HG03060 (cell line): ENCODE results near the gene GNG8.

Source experiments
- ATAC-seq: cut with Tn5 transposase; IDR thresholded peaks from one replicate; pipeline ENCODE4 v1.9.1; 2021; ENCODE audit warnings: low read depth, moderate number of reproducible peaks; ENCODE audit not compliant: unreplicated experiment

GNG8 gene

GRCh38 chr19:46635920-46636761 is at the start of gene GNG8:
Gene GNG8 (minus strand): TSS chr19:46636202. CDS start chr19:46634682, 1,520 bp downstream.
- ATAC-seq: no peak

DNA sequence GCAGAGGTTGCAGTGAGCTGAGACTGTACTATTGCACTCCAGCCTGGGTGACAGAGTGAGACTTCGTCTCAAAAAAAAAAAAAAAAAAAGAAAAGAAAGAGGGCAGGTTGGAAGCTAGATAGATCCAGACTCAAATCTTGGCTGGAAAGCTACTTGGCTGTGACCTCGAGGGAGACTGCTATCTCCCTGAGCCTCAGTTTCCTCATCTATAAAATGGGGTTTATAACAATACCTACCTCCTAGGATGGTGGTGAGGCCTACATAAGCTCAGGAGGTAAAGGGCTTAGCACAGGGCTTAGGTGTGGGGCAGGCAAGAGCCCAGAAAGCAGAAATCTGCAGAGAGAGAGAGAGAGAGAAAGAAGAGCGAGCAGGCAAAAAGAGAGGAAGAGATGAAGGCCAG is 49.2 kb upstream of the GNG8 start:
- no peak for ATAC-seq

DNA sequence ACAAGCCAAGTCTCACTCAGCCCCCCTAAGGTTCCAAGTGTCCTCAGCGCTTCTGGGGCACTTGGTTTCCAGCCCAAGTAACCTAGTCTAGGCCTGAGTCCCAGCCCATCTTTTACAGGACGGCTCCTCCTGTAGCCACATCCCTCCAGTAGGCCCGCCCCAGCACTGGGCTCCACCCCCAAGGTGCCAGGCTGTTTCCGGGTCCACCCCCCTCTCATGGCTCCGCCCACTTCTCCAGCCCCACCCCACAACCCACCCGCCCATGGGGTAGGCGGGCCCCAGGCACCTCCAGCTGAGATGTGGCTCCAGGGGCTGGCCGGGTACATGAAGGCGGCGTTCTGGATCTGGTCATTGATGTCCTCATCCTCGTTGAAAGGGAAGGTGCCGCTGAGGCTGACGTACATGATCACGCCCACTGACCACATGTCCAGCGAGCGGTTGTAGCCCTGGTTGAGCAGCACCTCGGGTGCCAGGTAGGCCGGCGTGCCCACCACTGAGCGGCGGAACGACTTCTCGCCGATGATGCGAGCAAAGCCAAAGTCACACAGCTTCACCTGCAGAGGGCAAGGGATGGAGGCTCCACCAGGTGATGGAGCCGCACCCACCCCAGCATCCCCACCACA is 42.2 kb upstream of the GNG8 start:
- ATAC-seq: no peak

DNA sequence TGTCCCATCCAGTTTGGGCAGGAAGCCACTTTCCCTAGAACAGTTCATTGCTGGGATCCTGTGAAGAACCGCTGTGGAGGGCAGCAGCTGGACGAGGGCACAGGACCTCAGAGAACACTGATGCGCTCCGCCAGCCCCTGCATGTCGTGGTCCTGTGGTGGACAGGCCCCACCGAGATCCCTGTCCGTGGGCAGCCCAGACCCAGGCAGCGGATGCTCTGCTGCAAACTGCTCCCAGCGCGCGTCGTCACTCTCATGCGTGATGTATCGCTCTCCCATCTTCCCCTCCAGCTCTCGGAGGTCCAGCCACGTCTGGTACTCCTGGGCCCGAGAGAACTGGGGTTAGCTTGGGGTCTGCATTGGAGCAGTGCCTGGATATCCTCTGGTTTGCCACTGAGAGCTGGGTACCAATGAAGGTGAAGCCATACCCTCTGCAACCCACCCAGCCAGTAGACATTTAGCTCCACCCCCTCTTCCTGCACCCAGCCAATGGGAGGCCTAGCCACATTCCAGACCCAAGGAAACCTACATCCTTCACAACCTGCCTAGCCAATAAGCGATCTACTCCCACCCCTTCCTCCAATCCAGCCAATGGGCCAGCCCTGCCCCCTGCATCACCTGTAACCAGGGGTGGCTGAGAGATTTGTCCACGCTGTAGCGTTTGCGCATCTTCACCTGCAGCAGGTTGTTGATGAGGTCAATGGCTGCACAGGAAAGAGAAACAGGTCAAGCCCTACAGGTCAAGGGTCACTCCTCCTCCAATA is 38.6 kb upstream of the GNG8 start:
- ATAC-seq: no peak

DNA sequence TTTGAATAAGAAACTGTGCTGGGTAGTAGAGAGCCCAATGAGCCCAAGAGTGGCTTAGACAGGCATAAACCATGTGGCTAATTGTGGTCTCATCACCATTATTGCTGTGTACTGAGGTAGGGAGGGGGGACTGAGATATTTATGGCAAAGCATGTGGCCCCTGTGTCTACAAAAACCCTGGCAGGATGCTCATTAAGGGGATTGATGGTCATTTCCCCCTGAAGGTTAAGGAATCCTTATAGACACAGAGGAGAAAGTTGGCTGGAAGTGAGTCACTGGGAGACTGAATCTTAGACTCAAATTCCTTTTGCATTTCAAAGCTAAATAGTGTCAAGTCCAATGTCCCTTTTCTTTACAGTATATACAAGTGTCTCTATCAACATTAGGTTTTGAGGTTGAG is 34.8 kb upstream of the GNG8 start:
- no peak for ATAC-seq

DNA sequence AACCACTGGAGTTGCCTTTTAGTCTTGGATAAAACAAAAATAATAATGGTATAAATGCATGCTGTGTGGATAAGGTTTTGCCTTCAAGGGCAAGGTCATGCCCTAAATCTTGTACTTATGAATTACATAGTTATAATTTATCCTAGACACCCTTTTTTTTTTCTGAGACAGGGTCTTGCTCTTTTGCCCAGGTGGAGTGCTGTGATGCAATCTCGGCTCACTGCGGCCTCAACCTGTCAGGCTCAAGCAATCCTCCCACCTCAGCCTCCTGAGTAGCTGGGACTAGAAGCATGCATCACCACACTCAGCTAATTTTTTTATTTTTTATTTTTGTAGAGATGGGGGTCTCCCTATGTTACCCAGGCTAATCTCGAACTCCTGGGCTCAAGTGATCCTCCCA is 32.7 kb upstream of the GNG8 start:
- no peak for ATAC-seq

GRCh38 chr19:46665072-46665471 is 29.1 kb upstream of the GNG8 start:
- no peak for ATAC-seq

GRCh38 chr19:46661735-46662592 is 26.0 kb upstream of the GNG8 start:
- no peak for ATAC-seq

- peak; percentile 88 for ATAC-seq
Measured at GRCh38 chr19:46661020-46661731, 25.2 kb upstream of the GNG8 start, which contains the start of gene DACT3. Gene DACT3 (minus strand): TSS chr19:46661182. CDS start chr19:46661064, 118 bp downstream.

GRCh38 chr19:46660551-46661019 is 24.6 kb upstream of the GNG8 start:
- no peak for ATAC-seq

DNA sequence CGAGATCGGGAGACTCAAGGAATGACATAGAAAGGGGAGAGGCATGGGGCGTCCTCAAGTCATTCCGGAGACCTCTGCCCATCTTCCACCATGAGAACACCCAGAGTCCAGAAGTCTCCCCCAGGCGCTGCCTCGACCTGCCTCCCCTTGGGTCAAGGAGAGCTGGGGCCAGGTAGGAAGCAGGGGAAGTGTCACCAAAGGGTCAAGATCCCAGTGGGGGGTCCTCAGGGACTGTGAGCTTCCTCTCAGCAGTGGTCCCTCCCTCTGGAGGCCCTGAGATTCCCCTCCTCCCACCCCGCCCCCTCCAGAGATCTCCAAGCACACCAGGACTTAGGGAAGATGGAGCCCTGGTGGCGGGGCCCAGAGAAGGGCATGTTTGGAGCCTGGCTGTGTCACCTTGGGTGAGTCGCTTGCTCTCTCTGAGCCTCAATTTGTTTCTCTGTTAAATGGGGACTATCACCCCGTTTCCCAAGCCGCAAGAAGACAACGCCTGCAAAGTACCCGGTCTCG is 24.1 kb upstream of the GNG8 start:
- no peak for ATAC-seq

DNA sequence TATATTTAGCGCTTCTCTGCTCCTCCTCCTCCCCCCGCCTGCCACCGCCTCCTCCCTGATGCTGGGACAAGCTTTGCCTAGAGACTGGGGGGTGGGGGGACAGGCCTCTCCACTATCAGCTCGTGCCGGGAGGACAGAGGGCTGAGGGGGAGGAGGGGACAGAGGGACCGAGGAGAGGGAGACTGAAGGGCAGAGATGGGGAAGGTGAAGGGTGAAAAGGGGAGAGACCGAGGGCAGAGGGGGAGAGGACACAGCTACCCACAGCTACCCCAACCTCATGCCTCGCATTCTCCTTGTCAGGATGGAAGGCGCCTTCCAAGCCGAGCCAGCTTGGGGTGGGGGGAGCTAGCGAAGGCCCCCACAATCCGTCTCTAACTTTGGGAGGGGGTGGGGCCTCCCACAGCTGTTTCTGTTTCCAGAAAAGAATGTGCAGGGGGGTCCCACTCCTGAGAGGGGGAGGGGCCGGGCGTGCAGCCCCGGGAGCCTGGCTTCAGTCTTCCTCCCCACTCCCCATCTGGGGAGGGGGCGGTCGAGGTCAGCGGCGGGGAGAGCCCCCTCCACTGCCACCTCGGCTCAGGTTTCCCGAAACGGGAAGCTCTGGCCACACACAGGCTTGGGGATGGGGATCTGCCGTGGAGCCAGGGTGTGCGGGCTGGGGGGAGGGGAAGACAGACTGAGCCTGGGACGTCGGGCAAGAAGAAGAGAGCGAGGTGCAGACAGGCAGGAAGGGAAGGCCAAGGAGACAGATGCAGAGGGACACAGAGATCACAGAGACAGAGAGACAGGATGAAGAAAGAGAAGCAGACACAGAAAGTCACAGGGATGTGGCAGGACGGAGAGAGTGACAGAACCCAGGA is 23.4 kb upstream of the GNG8 start:
- no peak for ATAC-seq

- no peak for ATAC-seq
Measured at GRCh38 chr19:46656541-46656940, 20.5 kb upstream of the GNG8 start.

- no peak for ATAC-seq
Measured at GRCh38 chr19:46654621-46655152, 18.7 kb upstream of the GNG8 start.

- ATAC-seq: no peak
Measured at GRCh38 chr19:46650445-46650844, 14.4 kb upstream of the GNG8 start.

DNA sequence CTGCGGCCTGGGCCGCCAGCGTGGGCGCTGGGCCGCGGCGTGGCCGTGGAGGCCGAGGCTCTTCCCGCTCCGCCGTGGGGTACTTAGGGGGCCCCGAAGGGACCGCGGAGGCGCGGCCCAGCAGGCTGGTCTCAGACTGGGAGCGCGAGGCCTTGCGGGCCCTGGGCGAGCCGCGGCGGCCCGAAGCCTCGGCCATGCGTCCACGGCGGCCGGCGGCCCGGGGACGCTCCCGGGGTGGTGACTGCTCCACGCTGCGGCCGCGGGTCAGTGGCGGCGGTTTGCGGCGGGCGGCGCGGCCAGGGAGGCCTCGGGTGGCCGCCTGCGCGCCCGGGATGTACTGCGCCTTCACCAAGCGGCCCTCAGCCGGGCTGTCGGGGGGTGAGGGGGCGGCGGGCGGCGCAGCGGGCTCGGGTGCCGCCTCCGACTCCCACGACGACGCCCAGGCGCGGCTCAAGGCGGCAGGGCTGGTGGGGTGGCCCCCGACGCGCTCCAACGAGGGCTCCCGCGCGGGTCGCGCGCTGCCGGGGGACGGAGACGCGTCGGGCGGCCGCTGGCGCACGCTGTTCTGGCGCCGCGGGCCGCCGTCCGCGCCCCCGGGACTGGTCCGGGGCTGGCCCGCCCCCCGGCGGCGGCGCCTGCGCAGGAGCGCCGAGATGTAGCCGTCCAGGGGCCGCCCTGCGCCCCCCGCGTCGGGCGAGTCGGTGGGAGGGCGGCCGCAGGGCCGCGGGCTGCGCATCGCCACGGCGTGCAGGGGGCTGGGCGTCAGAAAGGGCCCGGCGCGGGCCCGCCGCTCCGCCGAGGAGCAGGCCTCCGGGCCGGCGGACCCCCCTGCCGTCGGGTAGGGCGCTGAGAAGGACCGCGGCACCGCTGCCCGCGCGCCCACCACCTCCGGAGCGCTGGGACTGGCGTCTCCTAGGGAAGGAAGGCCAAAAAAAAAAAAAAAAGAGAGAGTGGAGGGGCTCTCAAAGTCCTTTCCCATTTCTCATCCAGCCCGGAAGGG is 13.3 kb upstream of the GNG8 start:
- ATAC-seq: no peak
